Limb (tissue), 2 donors: ENCODE measurements around the gene CARM1.
"Not testable (repeated sequence)": the region's sequence is repeated elsewhere in the genome, so short reads cannot be mapped to it uniquely, and the experiment has no call there.

Source experiments
- DNase-seq, 2 donors: peaks; one replicate each; pipeline ENCODE4 v3.0.0-alpha.2; 2016; ENCODE audit errors: extremely low spot score in 2 of 2

The CARM1 gene

GRCh38 chr19:10870955-10871603 is at the start of gene CARM1:
TSS of gene CARM1 (plus strand) at chr19:10871553. CDS start at chr19:10871703, 150 bp downstream.
- peak; percentile 97 to 100 for DNase-seq

DNA sequence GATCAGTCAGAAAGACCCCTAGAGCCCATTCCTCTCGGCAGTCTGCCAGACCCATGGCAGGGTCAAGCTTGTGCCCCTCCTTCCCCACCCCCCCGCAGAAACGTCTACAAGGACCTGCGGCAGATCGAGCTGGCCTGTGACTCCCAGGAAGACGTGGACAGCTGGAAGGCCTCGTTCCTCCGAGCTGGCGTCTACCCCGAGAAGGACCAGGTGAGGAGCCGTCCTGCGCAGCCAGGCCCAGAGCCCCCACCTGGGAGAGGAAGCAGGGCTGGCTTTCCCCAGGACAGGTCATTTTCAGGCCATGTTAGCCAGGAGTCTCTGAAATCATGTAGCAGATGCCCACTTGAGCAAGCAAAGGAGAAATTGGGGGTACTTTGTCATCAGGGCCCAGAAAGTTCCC is 47.7 kb upstream of the CARM1 start:
- DNase-seq = no peak

- no peak for DNase-seq
Measured at GRCh38 chr19:10826231-10826630, 45.1 kb upstream of the CARM1 start.

GRCh38 chr19:10826846-10827245 is 44.5 kb upstream of the CARM1 start:
- no peak for DNase-seq

GRCh38 chr19:10828981-10829821 is 42.2 kb upstream of the CARM1 start:
- DNase-seq = no peak

DNA sequence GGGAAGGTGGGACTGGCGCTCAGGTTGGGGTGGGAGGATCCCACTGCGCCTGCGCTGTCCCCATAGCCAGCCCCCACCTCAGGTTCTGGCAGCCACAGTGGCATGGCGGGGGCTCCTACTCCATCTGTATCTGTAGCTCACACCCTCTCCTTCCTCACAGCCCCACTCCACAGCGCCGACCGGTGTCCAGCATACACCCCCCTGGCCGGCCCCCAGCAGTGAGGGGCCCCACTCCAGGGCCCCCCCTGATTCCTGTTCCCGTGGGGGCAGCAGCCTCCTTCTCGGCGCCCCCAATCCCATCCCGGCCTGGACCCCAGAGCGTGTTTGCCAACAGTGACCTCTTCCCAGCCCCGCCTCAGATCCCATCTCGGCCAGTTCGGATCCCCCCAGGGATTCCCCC is 41.4 kb upstream of the CARM1 start:
- peak in 1 of 2 donors; percentile 33 for DNase-seq

DNA sequence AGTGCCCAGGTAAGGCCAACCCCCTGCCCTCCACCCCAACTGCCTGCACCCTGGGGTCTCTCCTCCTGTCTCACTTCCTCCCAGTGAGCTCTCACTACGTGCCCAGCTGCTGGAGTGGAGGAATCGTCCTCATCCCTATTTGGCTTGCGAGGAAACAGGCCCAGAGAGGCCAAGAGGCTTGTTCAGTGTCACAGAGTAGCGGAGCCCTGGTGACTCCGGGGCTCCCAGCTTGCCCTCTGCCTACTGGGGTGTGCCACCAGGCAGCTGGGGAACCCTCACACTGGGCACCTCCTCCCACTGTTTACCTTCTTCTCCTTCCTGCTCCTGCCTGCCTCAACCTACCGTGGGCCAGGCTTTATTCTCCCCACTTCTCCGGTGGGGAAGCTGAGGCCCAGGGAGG is 41.0 kb upstream of the CARM1 start:
- DNase-seq = no peak

- DNase-seq = peak in 1 of 2 donors; percentile 36
Measured at GRCh38 chr19:10830931-10831779, 40.2 kb upstream of the CARM1 start.

- no peak for DNase-seq
Measured at GRCh38 chr19:10831987-10832938, 39.1 kb upstream of the CARM1 start.

GRCh38 chr19:10832939-10833296 is 38.4 kb upstream of the CARM1 start:
- DNase-seq = no peak

DNA sequence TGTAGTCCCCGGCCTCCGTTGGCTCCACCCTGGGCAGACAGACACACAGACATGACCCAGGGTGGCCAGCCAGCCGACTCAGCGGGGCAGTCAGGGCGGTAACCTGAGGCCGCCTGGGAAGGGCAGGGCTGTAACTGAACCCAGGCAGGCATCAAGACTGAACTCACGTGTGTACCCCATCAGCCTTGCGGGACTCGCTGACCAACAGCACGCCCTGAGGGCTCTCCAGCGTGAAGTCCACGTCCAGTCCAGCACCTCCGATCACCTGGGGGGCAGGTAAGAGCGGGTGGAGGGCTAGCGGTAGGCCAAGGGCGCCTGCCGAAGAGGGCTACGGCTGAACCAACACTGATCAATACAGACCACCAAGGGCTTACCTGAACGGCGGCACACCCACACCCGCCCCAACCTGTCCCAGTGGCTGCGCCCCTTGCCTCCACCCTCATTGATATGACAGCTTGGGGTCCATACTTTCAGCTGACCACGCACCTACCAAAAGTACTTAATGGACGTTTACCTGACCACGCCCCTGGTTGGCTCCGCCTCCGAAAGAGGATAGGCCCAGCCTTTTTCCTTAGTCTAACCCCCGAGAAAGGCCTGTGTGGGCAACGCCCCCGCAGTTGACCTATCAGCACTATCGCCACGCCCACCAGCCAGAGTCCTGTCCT is 36.1 kb upstream of the CARM1 start:
- no peak for DNase-seq

GRCh38 chr19:10835754-10836478 is 35.4 kb upstream of the CARM1 start, which contains the start of gene TMED1:
TSS of gene TMED1 (minus strand) at chr19:10836212. CDS start at chr19:10836191, 21 bp downstream.
- peak; percentile 98 to 99 for DNase-seq

- DNase-seq = no peak
Measured at GRCh38 chr19:10836479-10837330, 34.6 kb upstream of the CARM1 start.

DNA sequence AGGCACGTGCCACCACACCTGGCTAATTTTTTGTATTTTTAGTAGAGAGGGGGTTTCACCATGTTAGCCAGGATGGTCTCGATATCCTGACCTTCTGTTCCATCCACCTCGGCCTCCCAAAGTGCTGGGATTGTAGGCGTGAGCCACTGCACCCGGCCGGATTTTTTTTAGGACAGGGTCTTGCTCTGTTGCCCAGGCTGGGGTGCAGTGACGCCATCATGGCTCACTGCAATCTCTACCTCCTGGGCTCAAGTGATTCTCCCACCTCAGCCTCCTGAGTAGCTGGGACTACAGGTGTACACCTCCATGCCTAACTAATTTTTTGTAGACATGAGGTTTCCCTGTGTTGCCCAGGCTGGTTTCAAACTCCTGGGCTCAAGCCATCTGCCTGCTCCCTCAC is 33.7 kb upstream of the CARM1 start:
- not testable (repeated sequence) for DNase-seq

DNA sequence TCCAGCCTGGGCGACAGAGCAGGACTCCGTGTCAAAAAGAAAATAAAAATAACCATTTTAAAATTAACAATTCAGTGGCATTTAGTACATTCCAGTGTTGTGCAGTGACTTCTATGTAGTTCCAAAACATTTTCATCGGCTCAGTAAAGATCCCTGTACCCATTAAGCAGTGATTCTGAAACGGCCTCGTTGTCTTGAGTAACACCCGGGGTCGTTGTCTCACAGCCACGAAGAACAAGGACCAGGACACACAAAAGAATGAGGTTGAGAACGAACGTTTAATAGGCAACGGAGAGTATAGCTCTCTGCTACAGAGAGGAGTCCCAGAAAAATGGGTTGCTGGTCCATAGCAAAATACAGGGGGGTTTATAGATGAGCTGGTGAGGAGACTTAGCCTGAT is 33.0 kb upstream of the CARM1 start:
- no peak for DNase-seq

GRCh38 chr19:10839114-10840050 is 32.0 kb upstream of the CARM1 start:
- no peak for DNase-seq

DNA sequence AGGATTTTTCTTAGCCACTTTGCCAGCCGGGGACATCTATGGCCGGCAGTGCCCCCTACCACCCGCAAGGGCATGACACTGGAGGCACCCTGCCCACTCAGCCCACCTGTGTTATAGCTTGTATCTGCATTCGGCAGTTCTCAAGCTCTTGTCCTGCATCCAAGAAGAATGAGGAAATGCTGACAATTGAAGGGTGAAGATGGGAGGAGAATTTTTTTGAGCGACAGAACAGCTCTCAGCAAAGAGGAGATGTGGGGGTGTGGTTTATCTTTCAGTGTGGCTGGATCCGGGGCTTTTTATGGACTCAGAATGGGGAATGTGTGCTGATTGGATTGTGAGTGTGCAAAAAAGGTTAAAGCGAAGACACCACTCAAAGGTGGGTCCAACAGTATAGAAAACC is 28.6 kb upstream of the CARM1 start:
- no peak for DNase-seq
